GM18498 (cell line): Measurements from ENCODE around the gene TUBA1B.
A peak's percentile ranks its signal among the peaks of the same experiment; 100 is the strongest.
"Not testable (repeated sequence)": the region's sequence is repeated elsewhere in the genome, so short reads cannot be mapped to it uniquely, and the experiment has no call there.

Source experiments
- ATAC-seq: cut with Tn5 transposase; IDR thresholded peaks from one replicate; pipeline ENCODE4 v1.9.1; 2021; ENCODE audit warnings: mild to moderate bottlenecking, moderate library complexity; ENCODE audit not compliant: unreplicated experiment

TUBA1B gene

GRCh38 chr12:49127971-49128370 is 3.2 kb downstream of the TUBA1B start:
- not testable (repeated sequence) for ATAC-seq

GRCh38 chr12:49126852-49127763 is 4.1 kb downstream of the TUBA1B start:
- no peak for ATAC-seq

- ATAC-seq = no peak
These were observed 10.0 kb downstream of the TUBA1B start for GRCh38 chr12:49121047-49121696.

GRCh38 chr12:49111206-49111605 is 20.0 kb downstream of the TUBA1B start:
- peak; percentile 2 for ATAC-seq

GRCh38 chr12:49110464-49111155 is 20.6 kb downstream of the TUBA1B start, which contains the start of gene LMBR1L:
LMBR1L (minus strand) TSS chr12:49110847; CDS start chr12:49110555, 292 bp downstream.
- ATAC-seq = peak; percentile 98

GRCh38 chr12:49109641-49110463 is 21.3 kb downstream of the TUBA1B start:
- ATAC-seq = no peak

- no peak for ATAC-seq
These were observed 22.2 kb downstream of the TUBA1B start for GRCh38 chr12:49108958-49109404.

- no peak for ATAC-seq
These were observed 25.6 kb downstream of the TUBA1B start for GRCh38 chr12:49105504-49106084.

- no peak for ATAC-seq
These were observed 26.4 kb downstream of the TUBA1B start for GRCh38 chr12:49104822-49105221.

- no peak for ATAC-seq
These were observed 30.8 kb downstream of the TUBA1B start for GRCh38 chr12:49100380-49100779.

- no peak for ATAC-seq
These were observed 32.5 kb downstream of the TUBA1B start for GRCh38 chr12:49098703-49099102.

- ATAC-seq = no peak
These were observed 33.2 kb downstream of the TUBA1B start for GRCh38 chr12:49098035-49098451.

- ATAC-seq = no peak
These were observed 33.8 kb downstream of the TUBA1B start for GRCh38 chr12:49097381-49097780.

GRCh38 chr12:49094975-49095365 is 36.2 kb downstream of the TUBA1B start:
- ATAC-seq = no peak

- ATAC-seq = no peak
These were observed 36.8 kb downstream of the TUBA1B start, which contains the start of gene DHH for GRCh38 chr12:49094160-49094974. DHH (minus strand) TSS chr12:49094801; CDS start chr12:49094512, 289 bp downstream.

- ATAC-seq = no peak
These were observed 37.4 kb downstream of the TUBA1B start for GRCh38 chr12:49093792-49094159.

GRCh38 chr12:49092816-49093406 is 38.3 kb downstream of the TUBA1B start:
- ATAC-seq = no peak

GRCh38 chr12:49092086-49092815 is 38.9 kb downstream of the TUBA1B start:
- no peak for ATAC-seq
